K562 (cell line): ENCODE data around the gene PPP1R10. TPM values are rescaled to one million over a fixed set of nuclear protein-coding genes. Genes with fewer than 3 reads are reported as not detected.

Experiments
- ATAC-seq: fragments of 200-7000 bp; cut with Tn5 transposase; 3 replicates; pipeline ENCODE4 v1.9.1; 2020; ENCODE audit warnings: moderate library complexity
- BruUV-seq: library from RNA; stranded (reverse); fragments of 400-500 nt; replicated peaks from 2 replicates; lab custom pipeline; 2021; lab: Mats Ljungman, UMichigan
- CTCF ChIA-PET: fragments of 300-600 bp; formaldehyde crosslinking; extraction: SDS; loops from one replicate; lab custom pipeline; 2021; ENCODE audit warnings: low intra/inter-chr PET ratio; lab: Yijun Ruan, JAX
- POLR2A ChIA-PET: fragments of 300-600, 350-650 bp; sonication (Branson Sonifier 250); formaldehyde crosslinking; extraction: SDS; loops from one replicate; lab custom pipeline; 2021; ENCODE audit warnings: antibody characterized with exemption, inconsistent platforms; lab: Yijun Ruan, JAX
- DNase-seq, 4 experiments: peaks; one replicate each; pipeline versions ENCODE4 v3.0.0 to v3.0.0-alpha.2; 2011 to 2018; ENCODE audit warnings: low spot score in 3 of 4, mixed read lengths in 3 of 4; ENCODE audit errors: extremely low read depth in 1 of 4
- FAIRE-seq: peaks from 2 replicates; lab custom pipeline; 2011; peaks lifted over from hg19 to GRCh38; lab: Jason Lieb, UNC
- H2AFZ ChIP-seq: 2 replicates; pipeline ENCODE4 v1.6.0; 2011; ENCODE audit warnings: low read depth, low read length, control low read depth, inconsistent platforms
- H3K27ac ChIP-seq: fragments of 200-600 bp; 3 replicates; pipeline ENCODE4 v1.8.0; 2011; ENCODE audit warnings: low read depth, mild to moderate bottlenecking, control low read depth, inconsistent platforms, low read length, moderate library complexity, mixed read lengths; ENCODE audit errors: extremely low read depth
- H3K27me3 ChIP-seq, 2 experiments: fragments of 300-600 bp in 1 of 2; 2 replicates in 1 of 2; 3 replicates in 1 of 2; pipeline versions ENCODE4 v1.6.0 to v1.8.0; 2011; ENCODE audit warnings: inconsistent platforms in 2 of 2, low read length in 2 of 2, mild to moderate bottlenecking in 1 of 2, mixed read lengths in 1 of 2, moderate library complexity in 1 of 2; ENCODE audit not compliant: control insufficient read depth in 2 of 2, insufficient read depth in 2 of 2
- H3K36me3 ChIP-seq: fragments of 300-600 bp; 3 replicates; pipeline ENCODE4 v1.8.0; 2011; ENCODE audit warnings: mild to moderate bottlenecking, low read length, inconsistent platforms; ENCODE audit not compliant: control insufficient read depth, insufficient read depth
- H3K4me1 ChIP-seq, 2 experiments: fragments of 200-600 bp in 1 of 2; replicated peaks in 1 of 2; 2 replicates in 1 of 2; 3 replicates in 1 of 2; pipeline versions ENCODE4 v1.5.1 to v1.8.0; 2011; ENCODE audit warnings: inconsistent platforms in 2 of 2, low read length in 2 of 2, mild to moderate bottlenecking in 1 of 2, mixed read lengths in 1 of 2, moderate library complexity in 1 of 2; ENCODE audit not compliant: control insufficient read depth in 2 of 2, insufficient read depth in 2 of 2
- H3K4me2 ChIP-seq: 2 replicates; pipeline ENCODE4 v1.6.1; 2011; ENCODE audit warnings: low read length, control low read depth, inconsistent platforms, mixed read lengths; ENCODE audit not compliant: insufficient read depth
- H3K4me3 ChIP-seq: fragments of 200-600 bp; sonication (generic), shearing (Covaris generic); 2 replicates; pipeline ENCODE4 v1.5.1; 2016; ENCODE audit warnings: control low read depth, inconsistent platforms
- H3K79me2 ChIP-seq: fragments of 200-600 bp; 3 replicates; pipeline ENCODE4 v1.8.0; 2011; ENCODE audit warnings: low read length, inconsistent platforms; ENCODE audit not compliant: control insufficient read depth, insufficient read depth
- H3K9ac ChIP-seq, 2 experiments: 2 replicates each; pipeline versions ENCODE4 v1.6.0 to v1.6.1; 2011; ENCODE audit warnings: low read depth in 2 of 2, low read length in 2 of 2, control low read depth in 1 of 2, inconsistent platforms in 1 of 2, mild to moderate bottlenecking in 1 of 2, mixed read lengths in 1 of 2; ENCODE audit not compliant: insufficient read depth in 1 of 2
- H3K9me1 ChIP-seq: one replicate; pipeline ENCODE4 v1.6.0; 2011; ENCODE audit warnings: inconsistent platforms, mild to moderate bottlenecking, low read length, moderate library complexity; ENCODE audit not compliant: control insufficient read depth, insufficient read depth
- H3K9me3 ChIP-seq: replicated peaks from 2 replicates; pipeline ENCODE4 v1.5.1; 2011; ENCODE audit warnings: low read depth, low read length, inconsistent platforms; ENCODE audit not compliant: control insufficient read depth, insufficient read depth
- H4K20me1 ChIP-seq: replicated peaks from 2 replicates; pipeline ENCODE4 v1.6.1; 2011; ENCODE audit warnings: low read length, inconsistent platforms, mixed read lengths; ENCODE audit not compliant: control insufficient read depth, insufficient read depth
- BRD4 ChIP-seq: fragments of 200-600 bp; sonication (generic); IDR thresholded peaks from 2 replicates; pipeline ENCODE4 v1.6.1; 2017; ENCODE audit warnings: inconsistent platforms
- FOXM1 ChIP-seq, 2 experiments: fragments of 450-650 bp in 1 of 2; sonication (generic) in 1 of 2; formaldehyde crosslinking in 1 of 2; IDR thresholded peaks; 2 replicates each; pipeline versions ENCODE4 v1.6.1 to v1.9.0; 2017 to 2022; ENCODE audit warnings: low read depth in 2 of 2, mild to moderate bottlenecking in 2 of 2, missing genetic modification reagents in 1 of 2, moderate library complexity in 1 of 2
- FOXP1 ChIP-seq: sonication (generic); formaldehyde crosslinking; IDR thresholded peaks from 2 replicates; pipeline ENCODE4 v1.8.0; 2022; ENCODE audit warnings: mild to moderate bottlenecking, missing genetic modification reagents
- KDM5B ChIP-seq: fragments of 200-600 bp; sonication (generic); IDR thresholded peaks from 2 replicates; pipeline ENCODE4 v1.6.1; 2012; ENCODE audit warnings: low read depth, mild to moderate bottlenecking, moderate library complexity, low read length, control low read depth, inconsistent platforms; ENCODE audit not compliant: insufficient replicate concordance
- RNF2 ChIP-seq: sonication (generic); IDR thresholded peaks from 2 replicates; pipeline ENCODE4 v1.6.1; 2016
- ZNF146 ChIP-seq: IDR thresholded peaks from one replicate; pipeline ENCODE4 v1.6.1; 2018; ENCODE audit warnings: missing compliant biosample characterization; ENCODE audit not compliant: unreplicated experiment
- ZNF830 ChIP-seq: fragments of 250-450 bp; sonication (Bioruptor Pico); IDR thresholded peaks from 2 replicates; pipeline ENCODE4 v1.5.0; 2021; ENCODE audit warnings: mild to moderate bottlenecking
- WGBS: fragments of 100-300 bp; shearing (Covaris generic); methylation state at CpG from one replicate; pipeline ENCODE4 v1.1.6; 2016; ENCODE audit warnings: low coverage, mixed read lengths; ENCODE audit not compliant: insufficient coverage; ENCODE audit errors: missing lambda C conversion rate; 5-methylcytosine and 5-hydroxymethylcytosine counted together
- in situ Hi-C: fragments of 300-500 bp; cut with MboI; formaldehyde crosslinking; loops from 4 replicates; pipeline ENCODE4 v1.15.0; 2018; ENCODE audit warnings: inconsistent platforms, mixed read lengths
- intact Hi-C: fragments of 100-400 bp; cut with micrococcal nuclease; formaldehyde crosslinking; loops from 2 replicates; pipeline ENCODE4 v1.14.2; 2022
- polyA plus RNA-seq, 8 experiments: library from polyadenylated mRNA; depleted of rRNA in 4 of 8; stranded (reverse) in 5 of 8; unstranded in 3 of 8; fragments of >200 nt; fragmentation: Nextera tagmentation in 2 of 8; fragmentation: Illumina TruSeq in 1 of 8; extraction: Ambion mirVana in 2 of 8; extraction: Trizol in 1 of 8; gene quantifications; 2 replicates each; pipeline versions ENCODE4 v1.2.1 to v1.2.3, GENCODE V29; 2011 to 2014; ENCODE audit warnings: inconsistent platforms in 1 of 8, missing spikeins in 1 of 8
- total RNA-seq, 7 experiments: library from RNA; depleted of rRNA in 6 of 7; stranded (reverse); fragments of >200 nt in 6 of 7; fragmentation: Illumina TruSeq in 2 of 7; extraction: Trizol in 2 of 7; gene quantifications; 2 replicates each; pipeline versions ENCODE4 v1.2.1 to v1.2.3, GENCODE V29; 2011 to 2021; ENCODE audit warnings: low replicate concordance in 1 of 7
- TF ChIP-seq, protein P1 (sequence below): fragments of 450-650 bp; formaldehyde crosslinking; conservative IDR thresholded peaks from 2 replicates; pipeline ENCODE4 v1.4.0; 2022; ENCODE audit warnings: mild to moderate bottlenecking, missing genetic modification characterization
- TF ChIP-seq, protein P2 (sequence below): fragments of 250-450 bp; sonication (Bioruptor Pico); IDR thresholded peaks from 2 replicates; pipeline ENCODE4 v1.5.0; 2020; ENCODE audit warnings: mild to moderate bottlenecking, borderline replicate concordance
- TF ChIP-seq, protein P3 (sequence below), 2 experiments: fragments of 450-650 bp in 1 of 2; sonication (generic) in 1 of 2; formaldehyde crosslinking; conservative IDR thresholded peaks; 2 replicates each; pipeline versions ENCODE4 v1.4.0 to v1.8.1; 2020 to 2022; ENCODE audit warnings: mild to moderate bottlenecking in 1 of 2, missing genetic modification reagents in 1 of 2
- TF ChIP-seq, protein P4 (sequence below): fragments of 450-650 bp; formaldehyde crosslinking; IDR thresholded peaks from 2 replicates; pipeline ENCODE4 v1.4.0; 2020; ENCODE audit warnings: mild to moderate bottlenecking, moderate library complexity
- TF ChIP-seq, protein P5 (sequence below): sonication (generic); formaldehyde crosslinking; IDR thresholded peaks from 2 replicates; pipeline ENCODE4 v1.9.0; 2022; ENCODE audit warnings: mild to moderate bottlenecking, missing genetic modification reagents
- TF ChIP-seq, protein P6 (sequence below): IDR thresholded peaks from 2 replicates; pipeline ENCODE4 v1.6.1; 2016; ENCODE audit warnings: missing genetic modification characterization, missing compliant biosample characterization

The PPP1R10 gene
- total and polyA plus RNA-seq, 9 of the 15 experiments (the other 6 are each of a cell fraction or from before 2014, with no cell fraction given), result 14.1 to 65.5 (median 32.6) TPM

DNA sequence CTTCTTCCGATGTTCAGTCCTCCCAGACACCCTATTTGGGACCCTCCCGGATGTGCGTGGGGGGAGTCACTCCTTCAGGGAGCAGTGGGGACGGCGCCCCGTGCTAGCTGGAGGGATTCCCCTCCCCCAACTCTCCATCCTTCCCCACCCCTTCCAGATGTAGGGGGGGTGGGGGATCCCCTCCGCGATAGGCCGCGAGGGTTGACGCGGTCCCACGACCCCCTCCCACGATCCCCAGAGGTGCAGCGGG is 61.3 kb downstream of the PPP1R10 start:
- BruUV-seq, result no TSS peak
- Histone ChIP-seq H3K27me3 (no peaks in the 10 kb centered on the region), H3K9me1 (no peaks in the 10 kb centered on the region), H3K9ac (peak overlapping the region; percentile 95 to 98), H3K36me3 (peaks cover 65% of the 10 kb centered on the region), H4K20me1 (0 out of 2 replicates have a peak, but pooled peaks cover 2% of the 10 kb centered on the region), H3K4me2 (peak overlapping the region; percentile 97), H3K27ac (peak overlapping the region; percentile 94), H2AFZ (peak overlapping the region; percentile 99), H3K79me2 (peaks cover 49% of the 10 kb centered on the region), H3K4me3 (peak overlapping the region; percentile 80), H3K4me1 (peaks cover 17 to 23% of the 10 kb centered on the region in 2 experiments; a peak in 4 of 5 replicates), H3K9me3 (no peaks in the 10 kb centered on the region)
- WGBS, result 3% methylated on average over 6 of the region's 15 CpGs
- in situ Hi-C loops (no loop called here), intact Hi-C loops (loop anchor here (2.0 to 5.0 kb wide), 2 partner anchors 117 to 163 kb away; partner anchors contain the start of gene DHX16)
- ATAC-seq, result no peak; the same call in 2 of the 3 replicates
- ChIA-PET POLR2A (interaction anchor here (0.5 to 7.1 kb wide), 10 partner anchors 8 to 233 kb away, joined by 3 to 85 read pairs (median 6); partner anchors contain the start of gene ABCF1), CTCF (no interaction called here)
- no peak for FAIRE-seq
- DNase-seq, result peak in 2 of 4 experiments; percentile 93
- TF ChIP-seq ZNF830 (CRISPR knock-in tag), result peak; percentile 26; the same call in 1 of the 2 replicates
- TF ChIP-seq, protein P1, sequence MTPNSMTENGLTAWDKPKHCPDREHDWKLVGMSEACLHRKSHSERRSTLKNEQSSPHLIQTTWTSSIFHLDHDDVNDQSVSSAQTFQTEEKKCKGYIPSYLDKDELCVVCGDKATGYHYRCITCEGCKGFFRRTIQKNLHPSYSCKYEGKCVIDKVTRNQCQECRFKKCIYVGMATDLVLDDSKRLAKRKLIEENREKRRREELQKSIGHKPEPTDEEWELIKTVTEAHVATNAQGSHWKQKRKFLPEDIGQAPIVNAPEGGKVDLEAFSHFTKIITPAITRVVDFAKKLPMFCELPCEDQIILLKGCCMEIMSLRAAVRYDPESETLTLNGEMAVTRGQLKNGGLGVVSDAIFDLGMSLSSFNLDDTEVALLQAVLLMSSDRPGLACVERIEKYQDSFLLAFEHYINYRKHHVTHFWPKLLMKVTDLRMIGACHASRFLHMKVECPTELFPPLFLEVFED (CRISPR knock-in tag), result 0 out of 2 replicates have a peak, but pooled peaks have one; percentile 6
- TF ChIP-seq, protein P2, sequence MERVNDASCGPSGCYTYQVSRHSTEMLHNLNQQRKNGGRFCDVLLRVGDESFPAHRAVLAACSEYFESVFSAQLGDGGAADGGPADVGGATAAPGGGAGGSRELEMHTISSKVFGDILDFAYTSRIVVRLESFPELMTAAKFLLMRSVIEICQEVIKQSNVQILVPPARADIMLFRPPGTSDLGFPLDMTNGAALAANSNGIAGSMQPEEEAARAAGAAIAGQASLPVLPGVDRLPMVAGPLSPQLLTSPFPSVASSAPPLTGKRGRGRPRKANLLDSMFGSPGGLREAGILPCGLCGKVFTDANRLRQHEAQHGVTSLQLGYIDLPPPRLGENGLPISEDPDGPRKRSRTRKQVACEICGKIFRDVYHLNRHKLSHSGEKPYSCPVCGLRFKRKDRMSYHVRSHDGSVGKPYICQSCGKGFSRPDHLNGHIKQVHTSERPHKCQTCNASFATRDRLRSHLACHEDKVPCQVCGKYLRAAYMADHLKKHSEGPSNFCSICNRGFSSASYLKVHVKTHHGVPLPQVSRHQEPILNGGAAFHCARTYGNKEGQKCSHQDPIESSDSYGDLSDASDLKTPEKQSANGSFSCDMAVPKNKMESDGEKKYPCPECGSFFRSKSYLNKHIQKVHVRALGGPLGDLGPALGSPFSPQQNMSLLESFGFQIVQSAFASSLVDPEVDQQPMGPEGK (CRISPR knock-in tag), result no peak
- TF ChIP-seq ZNF146, result no peak
- peak; percentile 1 for TF ChIP-seq KDM5B
- TF ChIP-seq, protein P3, sequence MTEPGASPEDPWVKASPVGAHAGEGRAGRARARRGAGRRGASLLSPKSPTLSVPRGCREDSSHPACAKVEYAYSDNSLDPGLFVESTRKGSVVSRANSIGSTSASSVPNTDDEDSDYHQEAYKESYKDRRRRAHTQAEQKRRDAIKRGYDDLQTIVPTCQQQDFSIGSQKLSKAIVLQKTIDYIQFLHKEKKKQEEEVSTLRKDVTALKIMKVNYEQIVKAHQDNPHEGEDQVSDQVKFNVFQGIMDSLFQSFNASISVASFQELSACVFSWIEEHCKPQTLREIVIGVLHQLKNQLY (CRISPR knock-in tag; conservative IDR thresholded peaks at IDR 0.05), result no peak
- TF ChIP-seq RNF2, result 0 out of 2 replicates have a peak, but pooled peaks have one; percentile 2
- peak; percentile 85; the same call in 1 of the 2 replicates for TF ChIP-seq BRD4
- TF ChIP-seq, protein P4, sequence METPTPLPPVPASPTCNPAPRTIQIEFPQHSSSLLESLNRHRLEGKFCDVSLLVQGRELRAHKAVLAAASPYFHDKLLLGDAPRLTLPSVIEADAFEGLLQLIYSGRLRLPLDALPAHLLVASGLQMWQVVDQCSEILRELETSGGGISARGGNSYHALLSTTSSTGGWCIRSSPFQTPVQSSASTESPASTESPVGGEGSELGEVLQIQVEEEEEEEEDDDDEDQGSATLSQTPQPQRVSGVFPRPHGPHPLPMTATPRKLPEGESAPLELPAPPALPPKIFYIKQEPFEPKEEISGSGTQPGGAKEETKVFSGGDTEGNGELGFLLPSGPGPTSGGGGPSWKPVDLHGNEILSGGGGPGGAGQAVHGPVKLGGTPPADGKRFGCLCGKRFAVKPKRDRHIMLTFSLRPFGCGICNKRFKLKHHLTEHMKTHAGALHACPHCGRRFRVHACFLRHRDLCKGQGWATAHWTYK (CRISPR knock-in tag), result 0 out of 2 replicates have a peak, but pooled peaks have one; percentile 4
- peak; percentile 36; the same call in 1 of the 2 replicates for TF ChIP-seq FOXP1 (CRISPR knock-in tag)
- no peak for TF ChIP-seq FOXM1 (IDR thresholded peaks at IDR 0.05; ENCODE audit: low read depth)
- 0 out of 2 replicates have a peak, but pooled peaks have one; percentile 51 for TF ChIP-seq FOXM1 (CRISPR knock-in tag; IDR thresholded peaks at IDR 0.05; ENCODE audit: low read depth)
- TF ChIP-seq, protein P5, sequence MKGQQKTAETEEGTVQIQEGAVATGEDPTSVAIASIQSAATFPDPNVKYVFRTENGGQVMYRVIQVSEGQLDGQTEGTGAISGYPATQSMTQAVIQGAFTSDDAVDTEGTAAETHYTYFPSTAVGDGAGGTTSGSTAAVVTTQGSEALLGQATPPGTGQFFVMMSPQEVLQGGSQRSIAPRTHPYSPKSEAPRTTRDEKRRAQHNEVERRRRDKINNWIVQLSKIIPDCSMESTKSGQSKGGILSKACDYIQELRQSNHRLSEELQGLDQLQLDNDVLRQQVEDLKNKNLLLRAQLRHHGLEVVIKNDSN (CRISPR knock-in tag), result 0 out of 2 replicates have a peak, but pooled peaks have one; percentile 33
- TF ChIP-seq, protein P6, sequence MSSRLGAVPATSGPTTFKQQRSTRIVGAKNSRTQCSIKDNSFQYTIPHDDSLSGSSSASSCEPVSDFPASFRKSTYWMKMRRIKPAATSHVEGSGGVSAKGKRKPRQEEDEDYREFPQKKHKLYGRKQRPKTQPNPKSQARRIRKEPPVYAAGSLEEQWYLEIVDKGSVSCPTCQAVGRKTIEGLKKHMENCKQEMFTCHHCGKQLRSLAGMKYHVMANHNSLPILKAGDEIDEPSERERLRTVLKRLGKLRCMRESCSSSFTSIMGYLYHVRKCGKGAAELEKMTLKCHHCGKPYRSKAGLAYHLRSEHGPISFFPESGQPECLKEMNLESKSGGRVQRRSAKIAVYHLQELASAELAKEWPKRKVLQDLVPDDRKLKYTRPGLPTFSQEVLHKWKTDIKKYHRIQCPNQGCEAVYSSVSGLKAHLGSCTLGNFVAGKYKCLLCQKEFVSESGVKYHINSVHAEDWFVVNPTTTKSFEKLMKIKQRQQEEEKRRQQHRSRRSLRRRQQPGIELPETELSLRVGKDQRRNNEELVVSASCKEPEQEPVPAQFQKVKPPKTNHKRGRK (tag), result no peak
